Fibroblast of lung (primary cell): Measurements from ENCODE around the gene TERT. TPM values are rescaled to one million over a fixed set of nuclear protein-coding genes. Genes with fewer than 3 reads are reported as not detected.

Source experiments
- DNase-seq, 2 donors: peaks; one replicate each; pipeline versions ENCODE4 v3.0.0 to v3.0.0-alpha.2; 2010; ENCODE audit warnings: low read depth in 2 of 2
- H2AFZ ChIP-seq: 2 replicates; pipeline ENCODE4 v1.5.1; 2012; ENCODE audit warnings: low read length, control low read depth, inconsistent platforms
- H3K27ac ChIP-seq: 2 replicates; pipeline ENCODE4 v1.5.1; 2011; ENCODE audit warnings: low read length, control low read depth; ENCODE audit not compliant: insufficient read depth
- H3K27me3 ChIP-seq: 2 replicates; pipeline ENCODE4 v1.5.1; 2011; ENCODE audit warnings: mild to moderate bottlenecking, low read length; ENCODE audit not compliant: control insufficient read depth, insufficient read depth
- H3K36me3 ChIP-seq: 2 replicates; pipeline ENCODE4 v1.5.1; 2011; ENCODE audit warnings: low read length; ENCODE audit not compliant: control insufficient read depth, insufficient read depth
- H3K4me1 ChIP-seq: 2 replicates; pipeline ENCODE4 v1.5.1; 2011; ENCODE audit warnings: low read length; ENCODE audit not compliant: control insufficient read depth, insufficient read depth; ENCODE audit errors: extremely low read depth
- H3K4me2 ChIP-seq: 2 replicates; pipeline ENCODE4 v1.5.1; 2011; ENCODE audit warnings: low read length, control low read depth; ENCODE audit not compliant: insufficient read depth; ENCODE audit errors: extremely low read depth
- H3K4me3 ChIP-seq, 4 experiments: fragments of 200-600 bp in 1 of 4; sonication (generic) in 1 of 4; replicated peaks in 1 of 4; 2 replicates each; pipeline ENCODE4 v1.5.1; 2011 to 2016; ENCODE audit warnings: low read length in 4 of 4, low read depth in 3 of 4, mild to moderate bottlenecking in 3 of 4, control low read depth in 2 of 4, inconsistent platforms in 1 of 4, mixed read lengths in 1 of 4; ENCODE audit not compliant: insufficient read depth in 1 of 4; ENCODE audit errors: control extremely low read depth in 1 of 4
- H3K79me2 ChIP-seq: 2 replicates; pipeline ENCODE4 v1.5.1; 2012; ENCODE audit warnings: mild to moderate bottlenecking, low read length, inconsistent platforms; ENCODE audit not compliant: control insufficient read depth, insufficient read depth
- H3K9ac ChIP-seq: 2 replicates; pipeline ENCODE4 v1.5.1; 2011; ENCODE audit warnings: mild to moderate bottlenecking, low read length, control low read depth; ENCODE audit not compliant: insufficient read depth
- H3K9me3 ChIP-seq: 2 replicates; pipeline ENCODE4 v1.5.1; 2012; ENCODE audit warnings: low read depth, low read length; ENCODE audit not compliant: control insufficient read depth, insufficient read depth
- H4K20me1 ChIP-seq: 2 replicates; pipeline ENCODE4 v1.5.1; 2011; ENCODE audit warnings: low read length; ENCODE audit not compliant: control insufficient read depth, insufficient read depth; ENCODE audit errors: extremely low read depth
- CTCF ChIP-seq, 2 donors: IDR thresholded peaks in 1 of 2; conservative IDR thresholded peaks in 1 of 2; 1 replicate in 1 of 2; 2 replicates in 1 of 2; pipeline ENCODE4 v1.5.1; 2011 to 2012; ENCODE audit warnings: low read length in 2 of 2, control low read depth in 1 of 2, inconsistent platforms in 1 of 2, low read depth in 1 of 2, mild to moderate bottlenecking in 1 of 2
- EZH2 ChIP-seq: IDR thresholded peaks from 2 replicates; pipeline ENCODE4 v1.5.1; 2012; ENCODE audit warnings: low read length, control low read depth, mild to moderate bottlenecking; ENCODE audit errors: missing control alignments
- polyA plus RNA-seq, 2 donors: library from polyadenylated mRNA; depleted of rRNA in 1 of 2; stranded (reverse) in 1 of 2; unstranded in 1 of 2; fragments of >200 nt; gene quantifications; 2 replicates each; pipeline ENCODE4 v1.2.1, GENCODE V29; 2011 to 2012; ENCODE audit warnings: missing spikeins in 1 of 2
- total RNA-seq: library from RNA; depleted of rRNA; stranded (reverse); fragments of >200 nt; gene quantifications from 2 replicates; pipeline ENCODE4 v1.2.1, GENCODE V29; 2014

The TERT gene
- total and polyA plus RNA-seq, 2 donors (not counting 1 experiment from before 2014, with no cell fraction given): not detected

DNA sequence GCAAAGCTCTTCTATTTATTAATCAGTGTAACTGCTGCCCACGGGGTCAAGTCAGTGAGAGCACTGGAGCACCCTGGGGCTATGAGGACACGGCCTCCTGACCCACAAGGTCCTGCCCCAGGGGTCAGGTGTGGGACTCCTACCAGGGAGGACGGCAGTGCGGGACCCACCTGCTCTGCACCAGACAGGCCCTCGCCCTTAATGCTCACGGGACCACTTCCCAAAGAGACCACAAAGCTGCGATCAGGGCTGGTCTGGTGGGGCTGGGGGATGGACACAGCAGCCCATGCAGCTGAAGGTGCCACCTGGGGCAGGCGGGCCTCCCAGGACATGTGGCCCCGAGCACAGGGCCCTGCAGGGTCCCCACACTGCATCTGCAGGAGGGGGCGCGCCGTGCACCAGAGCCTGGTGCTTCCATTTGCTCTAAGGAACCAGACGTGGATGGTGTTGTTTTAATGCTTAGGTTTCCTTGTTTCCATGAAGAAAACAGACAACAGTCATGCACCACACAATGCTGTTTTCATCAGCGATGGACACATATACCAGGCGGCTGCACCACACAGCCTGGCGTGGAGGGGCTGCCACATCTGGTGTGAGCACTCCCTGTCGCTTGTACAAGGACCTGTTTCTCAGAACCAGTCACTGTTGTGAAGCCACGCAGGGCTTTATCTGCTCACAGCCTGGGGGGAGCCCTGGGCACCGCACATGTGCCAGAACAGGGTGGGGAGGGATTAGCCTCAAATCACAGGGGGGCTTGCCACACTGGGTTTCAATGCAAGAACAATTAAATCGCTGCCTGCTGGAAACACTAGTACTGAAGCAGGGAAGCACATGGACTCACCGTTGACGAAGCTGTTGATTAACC lies 27.4 kb upstream of the TERT start:
- TF ChIP-seq CTCF (conservative IDR thresholded peaks at IDR 0.05 in 1 of 2, IDR thresholded peaks at IDR 0.05 in 1 of 2; ENCODE audit: low read depth in 1 of 2, low read length in 2 of 2) (no peak), EZH2 (no peak)
- DNase-seq: no peak

GRCh38 chr5:1321576-1321975 lies 26.7 kb upstream of the TERT start:
- Histone ChIP-seq H3K27ac (no peak overlapping the region), H2AFZ (no peak overlapping the region), H3K4me3 (no peak overlapping the region), H4K20me1 (no peaks in the 10 kb centered on the region), H3K4me2 (no peak overlapping the region), H3K9me3 (no peaks in the 10 kb centered on the region), H3K27me3 (no peaks in the 10 kb centered on the region), H3K79me2 (no peaks in the 10 kb centered on the region), H3K36me3 (peaks cover 25% of the 10 kb centered on the region), H3K9ac (no peak overlapping the region), H3K4me1 (peaks cover 4% of the 10 kb centered on the region)
- TF ChIP-seq CTCF (conservative IDR thresholded peaks at IDR 0.05 in 1 of 2, IDR thresholded peaks at IDR 0.05 in 1 of 2; ENCODE audit: low read depth in 1 of 2, low read length in 2 of 2): no peak
- TF ChIP-seq EZH2: no peak
- DNase-seq: no peak

More for the DNA sequence above, 27.4 kb upstream of the TERT start:
- Histone ChIP-seq H4K20me1 (no peaks in the 10 kb centered on the region), H3K9me3 (no peaks in the 10 kb centered on the region), H3K4me3 (no peak overlapping the region), H3K4me1 (peaks cover 4% of the 10 kb centered on the region), H3K9ac (no peak overlapping the region), H3K36me3 (peaks cover 25% of the 10 kb centered on the region), H3K4me2 (no peak overlapping the region), H3K79me2 (no peaks in the 10 kb centered on the region), H3K27me3 (no peaks in the 10 kb centered on the region), H2AFZ (no peak overlapping the region), H3K27ac (no peak overlapping the region)

DNA sequence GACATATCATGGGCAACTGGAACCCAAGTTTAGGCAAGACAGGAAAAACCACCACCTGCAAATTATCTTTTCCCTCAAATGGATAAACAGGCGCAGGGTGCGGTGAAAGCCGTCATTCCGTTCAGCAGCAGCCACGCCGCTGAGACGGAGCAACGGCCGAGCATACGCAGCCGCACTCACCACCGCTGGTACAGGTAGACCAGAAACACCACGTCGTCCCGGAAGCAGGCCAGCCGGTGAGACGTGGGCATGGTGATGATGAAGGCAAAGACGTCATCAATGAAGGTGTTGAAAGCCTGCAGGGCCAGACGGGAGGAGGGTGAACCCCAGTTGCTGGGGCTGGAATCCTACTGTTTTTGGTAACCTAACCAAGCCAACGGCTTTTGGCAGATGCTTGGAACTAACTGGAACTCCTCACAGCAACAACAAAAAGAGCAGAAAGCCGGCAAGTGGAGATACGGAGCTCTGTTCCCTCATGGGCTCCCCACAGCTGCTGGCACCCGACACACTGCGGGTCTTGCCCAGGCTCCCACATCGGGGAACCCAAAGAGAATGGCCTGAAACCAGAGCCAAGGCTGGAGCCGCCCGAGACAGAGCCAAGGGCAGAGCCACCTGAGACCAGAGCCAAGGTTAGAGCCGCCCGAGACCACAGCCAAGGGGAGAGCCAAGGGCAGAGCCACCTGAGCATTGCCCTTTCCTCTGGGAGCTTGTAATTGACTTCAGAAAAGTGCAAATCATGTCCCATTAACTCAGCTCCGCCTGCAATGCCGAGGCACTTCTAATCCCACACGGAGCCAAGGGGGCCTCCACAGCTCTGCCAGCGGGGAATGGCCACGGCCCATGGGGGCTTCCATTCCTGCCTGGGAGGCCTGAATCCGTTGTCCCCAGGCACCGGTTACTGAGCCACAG lies 25.8 kb upstream of the TERT start:
- TF ChIP-seq CTCF (conservative IDR thresholded peaks at IDR 0.05 in 1 of 2, IDR thresholded peaks at IDR 0.05 in 1 of 2; ENCODE audit: low read depth in 1 of 2, low read length in 2 of 2): no peak
- TF ChIP-seq EZH2: no peak
- Histone ChIP-seq H3K9me3 (no peaks in the 10 kb centered on the region), H4K20me1 (no peaks in the 10 kb centered on the region), H3K4me1 (peaks cover under 1% of the 10 kb centered on the region), H3K36me3 (peaks cover 25% of the 10 kb centered on the region), H3K79me2 (no peaks in the 10 kb centered on the region), H3K4me2 (no peak overlapping the region), H3K27me3 (no peaks in the 10 kb centered on the region), H3K27ac (no peak overlapping the region), H3K9ac (no peak overlapping the region), H3K4me3 (no peak overlapping the region), H2AFZ (no peak overlapping the region)
- DNase-seq: no peak
